HL-60 (cell line): ENCODE measurements around the gene R3HCC1L.

Source experiments
- DNase-seq, 2 experiments: peaks; one replicate each; pipeline ENCODE4 v3.0.0-alpha.2; 2010 to 2020; ENCODE audit warnings: low read depth in 1 of 2, low spot score in 1 of 2
- H3K27ac ChIP-seq: fragments of 250-450 bp; sonication (Bioruptor Pico); replicated peaks from 2 replicates; pipeline ENCODE4 v1.5.1; 2020; ENCODE audit warnings: mild to moderate bottlenecking, moderate library complexity
- H3K27me3 ChIP-seq: fragments of 250-450 bp; sonication (Bioruptor Pico); 2 replicates; pipeline ENCODE4 v1.5.1; 2021; ENCODE audit warnings: mild to moderate bottlenecking, moderate library complexity; ENCODE audit not compliant: insufficient read depth, poor library complexity, severe bottlenecking
- H3K4me3 ChIP-seq: replicated peaks from 2 replicates; pipeline ENCODE4 v1.5.1; 2011; ENCODE audit warnings: mild to moderate bottlenecking, control low read depth, low read length; ENCODE audit not compliant: insufficient read depth
- GABPA ChIP-seq: IDR thresholded peaks from 2 replicates; pipeline ENCODE4 v1.6.1; 2012; ENCODE audit warnings: low read depth
- POLR2AphosphoS5 ChIP-seq: IDR thresholded peaks from 2 replicates; pipeline ENCODE4 v1.6.1; 2012; ENCODE audit warnings: low read depth
- SPI1 ChIP-seq: IDR thresholded peaks from 2 replicates; pipeline ENCODE4 v1.6.1; 2012; ENCODE audit warnings: low read depth, mild to moderate bottlenecking, borderline replicate concordance
- TF ChIP-seq, protein P1 (sequence below): IDR thresholded peaks from one replicate; pipeline ENCODE4 v1.5.1; 2011; ENCODE audit warnings: low read length, control low read depth, inconsistent platforms; ENCODE audit not compliant: insufficient read depth
- TF ChIP-seq, protein P2 (sequence below): IDR thresholded peaks from 2 replicates; pipeline ENCODE4 v1.6.1; 2012; ENCODE audit warnings: low read depth; ENCODE audit not compliant: insufficient replicate concordance

The R3HCC1L gene

GRCh38 chr10:98238391-98238790, 103.9 kb downstream of the R3HCC1L start:
- TF ChIP-seq, protein P1, sequence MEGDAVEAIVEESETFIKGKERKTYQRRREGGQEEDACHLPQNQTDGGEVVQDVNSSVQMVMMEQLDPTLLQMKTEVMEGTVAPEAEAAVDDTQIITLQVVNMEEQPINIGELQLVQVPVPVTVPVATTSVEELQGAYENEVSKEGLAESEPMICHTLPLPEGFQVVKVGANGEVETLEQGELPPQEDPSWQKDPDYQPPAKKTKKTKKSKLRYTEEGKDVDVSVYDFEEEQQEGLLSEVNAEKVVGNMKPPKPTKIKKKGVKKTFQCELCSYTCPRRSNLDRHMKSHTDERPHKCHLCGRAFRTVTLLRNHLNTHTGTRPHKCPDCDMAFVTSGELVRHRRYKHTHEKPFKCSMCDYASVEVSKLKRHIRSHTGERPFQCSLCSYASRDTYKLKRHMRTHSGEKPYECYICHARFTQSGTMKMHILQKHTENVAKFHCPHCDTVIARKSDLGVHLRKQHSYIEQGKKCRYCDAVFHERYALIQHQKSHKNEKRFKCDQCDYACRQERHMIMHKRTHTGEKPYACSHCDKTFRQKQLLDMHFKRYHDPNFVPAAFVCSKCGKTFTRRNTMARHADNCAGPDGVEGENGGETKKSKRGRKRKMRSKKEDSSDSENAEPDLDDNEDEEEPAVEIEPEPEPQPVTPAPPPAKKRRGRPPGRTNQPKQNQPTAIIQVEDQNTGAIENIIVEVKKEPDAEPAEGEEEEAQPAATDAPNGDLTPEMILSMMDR = no peak
- no peak for TF ChIP-seq GABPA
- TF ChIP-seq, protein P2, sequence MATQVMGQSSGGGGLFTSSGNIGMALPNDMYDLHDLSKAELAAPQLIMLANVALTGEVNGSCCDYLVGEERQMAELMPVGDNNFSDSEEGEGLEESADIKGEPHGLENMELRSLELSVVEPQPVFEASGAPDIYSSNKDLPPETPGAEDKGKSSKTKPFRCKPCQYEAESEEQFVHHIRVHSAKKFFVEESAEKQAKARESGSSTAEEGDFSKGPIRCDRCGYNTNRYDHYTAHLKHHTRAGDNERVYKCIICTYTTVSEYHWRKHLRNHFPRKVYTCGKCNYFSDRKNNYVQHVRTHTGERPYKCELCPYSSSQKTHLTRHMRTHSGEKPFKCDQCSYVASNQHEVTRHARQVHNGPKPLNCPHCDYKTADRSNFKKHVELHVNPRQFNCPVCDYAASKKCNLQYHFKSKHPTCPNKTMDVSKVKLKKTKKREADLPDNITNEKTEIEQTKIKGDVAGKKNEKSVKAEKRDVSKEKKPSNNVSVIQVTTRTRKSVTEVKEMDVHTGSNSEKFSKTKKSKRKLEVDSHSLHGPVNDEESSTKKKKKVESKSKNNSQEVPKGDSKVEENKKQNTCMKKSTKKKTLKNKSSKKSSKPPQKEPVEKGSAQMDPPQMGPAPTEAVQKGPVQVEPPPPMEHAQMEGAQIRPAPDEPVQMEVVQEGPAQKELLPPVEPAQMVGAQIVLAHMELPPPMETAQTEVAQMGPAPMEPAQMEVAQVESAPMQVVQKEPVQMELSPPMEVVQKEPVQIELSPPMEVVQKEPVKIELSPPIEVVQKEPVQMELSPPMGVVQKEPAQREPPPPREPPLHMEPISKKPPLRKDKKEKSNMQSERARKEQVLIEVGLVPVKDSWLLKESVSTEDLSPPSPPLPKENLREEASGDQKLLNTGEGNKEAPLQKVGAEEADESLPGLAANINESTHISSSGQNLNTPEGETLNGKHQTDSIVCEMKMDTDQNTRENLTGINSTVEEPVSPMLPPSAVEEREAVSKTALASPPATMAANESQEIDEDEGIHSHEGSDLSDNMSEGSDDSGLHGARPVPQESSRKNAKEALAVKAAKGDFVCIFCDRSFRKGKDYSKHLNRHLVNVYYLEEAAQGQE = no peak
- TF ChIP-seq POLR2AphosphoS5 = no peak
- no peak for TF ChIP-seq SPI1
- DNase-seq = no peak
- Histone ChIP-seq H3K27ac (no peak overlapping the region), H3K4me3 (no peak overlapping the region), H3K27me3 (no peaks in the 10 kb centered on the region)

- Histone ChIP-seq H3K4me3 (no peak overlapping the region), H3K27me3 (no peaks in the 10 kb centered on the region), H3K27ac (no peak overlapping the region)
- TF ChIP-seq, protein P1 = no peak
- TF ChIP-seq SPI1 = no peak
- TF ChIP-seq POLR2AphosphoS5 = no peak
- TF ChIP-seq, protein P2 = no peak
- no peak for TF ChIP-seq GABPA
- no peak for DNase-seq
Measured at GRCh38 chr10:98240524-98240923, 106.1 kb downstream of the R3HCC1L start.

- DNase-seq = no peak
- Histone ChIP-seq H3K27ac (no peak overlapping the region), H3K27me3 (no peaks in the 10 kb centered on the region)
Measured at GRCh38 chr10:98242823-98243222, 108.4 kb downstream of the R3HCC1L start.

DNA sequence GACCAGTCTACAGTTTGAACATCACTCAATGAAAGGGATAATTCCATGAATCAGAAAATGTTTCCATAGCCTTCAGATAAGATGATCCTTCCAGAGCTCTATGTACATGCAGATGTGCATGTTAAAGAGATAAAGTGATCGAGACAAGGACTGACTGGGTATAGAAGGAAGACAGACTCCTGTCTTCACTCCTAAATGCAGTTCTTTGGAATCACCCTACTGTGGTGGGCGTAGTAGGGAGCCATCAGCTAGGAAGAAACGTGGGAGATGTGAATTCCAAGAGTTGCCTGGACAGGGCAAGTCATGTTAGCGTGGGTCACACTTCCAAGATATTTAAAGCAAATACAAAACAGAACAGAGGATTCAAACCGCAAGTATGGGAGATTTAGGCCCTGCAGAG, 109.7 kb downstream of the R3HCC1L start:
- no peak for DNase-seq
- H3K4me3 ChIP-seq = no peak overlapping the region
- no peaks in the 10 kb centered on the region for H3K27me3 ChIP-seq
- no peak for TF ChIP-seq SPI1
- TF ChIP-seq, protein P1 = no peak
- TF ChIP-seq, protein P2 = no peak
- no peak for TF ChIP-seq GABPA
- no peak for TF ChIP-seq POLR2AphosphoS5
- no peak overlapping the region for H3K27ac ChIP-seq

More at GRCh38 chr10:98242823-98243222, 108.4 kb downstream of the R3HCC1L start:
- no peak overlapping the region for H3K4me3 ChIP-seq
- no peak for TF ChIP-seq SPI1
